ENCODE measurements around the gene RILPL2.
"Not testable (repeated sequence)": the region's sequence is repeated elsewhere in the genome, so short reads cannot be mapped to it uniquely, and the experiment has no call there.

The RILPL2 gene

GRCh38 chr12:123469978-123470377 is 33.5 kb upstream of the RILPL2 start:
- Histone ChIP-seq H3K4me3 (ENCODE audit: low read depth, low read length) (no peak overlapping the region), H3K27me3 (no peaks in the 10 kb centered on the region), H3K9me3 (no peaks in the 10 kb centered on the region), H3K36me3 (peaks cover 41% of the 10 kb centered on the region), H3K4me1 (peaks cover 2% of the 10 kb centered on the region; the same call in 1 of the 2 replicates)
- TF ChIP-seq CTCF (IDR thresholded peaks at IDR 0.05; ENCODE audit: low read depth, low read length), result no peak
- no peak for DNase-seq

DNA sequence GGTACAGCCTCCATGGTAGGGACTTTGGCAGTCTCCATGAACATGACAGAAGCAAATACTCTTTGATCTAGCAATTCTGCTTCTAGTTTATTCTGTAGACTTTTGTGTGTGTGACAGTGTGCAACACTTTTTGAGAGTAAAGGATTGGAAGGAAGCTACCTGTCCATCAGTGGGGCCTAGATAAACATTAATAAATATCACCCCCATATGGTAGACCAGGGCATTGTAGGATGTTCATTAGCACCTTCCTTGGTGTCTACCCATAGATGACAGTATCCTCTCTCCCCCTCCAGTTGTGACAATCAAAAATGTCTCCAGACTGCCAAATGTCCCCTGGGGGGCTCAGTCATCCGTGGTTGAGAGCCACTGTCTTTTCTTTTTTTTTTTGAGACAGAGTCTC is 32.3 kb upstream of the RILPL2 start:
- Histone ChIP-seq H3K36me3 (peaks cover 43% of the 10 kb centered on the region), H3K9me3 (no peaks in the 10 kb centered on the region), H3K4me1 (peaks cover 2% of the 10 kb centered on the region; the same call in 1 of the 2 replicates), H3K4me3 (ENCODE audit: low read depth, low read length) (no peak overlapping the region), H3K27me3 (no peaks in the 10 kb centered on the region)
- TF ChIP-seq CTCF (IDR thresholded peaks at IDR 0.05; ENCODE audit: low read depth, low read length), result peak; percentile 22
- no peak for DNase-seq

DNA sequence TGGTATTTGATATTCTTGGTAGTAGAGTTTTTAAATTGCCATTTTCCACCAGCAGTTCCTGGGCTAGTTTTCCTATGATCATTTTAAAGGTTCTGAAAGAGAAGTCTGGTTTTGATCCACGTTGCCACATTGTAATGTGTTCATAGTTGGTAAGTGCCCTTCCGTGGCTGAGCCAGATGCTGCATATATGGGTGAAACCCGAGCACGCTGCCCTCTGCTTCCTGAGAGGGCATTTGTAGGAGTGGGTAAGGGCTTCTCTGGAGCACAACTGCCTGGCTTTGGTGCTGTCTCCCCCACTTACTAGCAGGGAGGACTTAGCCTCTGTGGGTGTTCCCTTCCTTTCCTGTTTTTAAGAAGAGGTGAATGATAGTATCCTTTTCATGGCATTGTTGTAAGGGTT is 28.6 kb upstream of the RILPL2 start:
- no peaks in the 10 kb centered on the region for H3K27me3 ChIP-seq
- no peak overlapping the region for H3K4me3 ChIP-seq (ENCODE audit: low read depth, low read length)
- H3K4me1 ChIP-seq, result peaks cover 2% of the 10 kb centered on the region; the same call in 1 of the 2 replicates
- no peaks in the 10 kb centered on the region for H3K9me3 ChIP-seq
- peaks cover 33% of the 10 kb centered on the region for H3K36me3 ChIP-seq
- no peak for DNase-seq
- TF ChIP-seq CTCF (IDR thresholded peaks at IDR 0.05; ENCODE audit: low read depth, low read length), result no peak

DNA sequence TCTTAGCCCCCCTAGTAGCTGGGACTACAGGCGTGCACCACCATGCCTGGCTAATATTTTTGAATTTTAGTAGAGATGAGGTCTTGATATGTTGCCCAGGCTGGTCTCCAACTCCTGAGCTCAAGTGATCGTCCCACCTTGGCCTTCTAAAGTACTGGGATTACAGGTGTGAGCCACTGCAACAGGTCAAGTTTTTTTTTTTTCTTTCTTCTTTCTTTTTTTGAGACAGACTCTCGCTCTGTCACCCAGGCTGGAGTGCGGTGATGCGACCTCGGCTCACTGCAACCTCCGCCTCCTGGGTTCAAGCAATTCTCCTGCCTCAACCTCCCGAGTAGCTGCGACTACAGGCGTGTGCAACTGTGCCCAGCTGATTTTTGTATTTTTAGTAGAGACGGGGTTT is 26.7 kb upstream of the RILPL2 start:
- H3K9me3 ChIP-seq; DNase-seq; H3K4me3 ChIP-seq (ENCODE audit: low read depth, low read length); H3K27me3 ChIP-seq; H3K4me1 ChIP-seq: not testable (repeated sequence)
- peaks cover 42% of the 10 kb centered on the region for H3K36me3 ChIP-seq

- Histone ChIP-seq H3K9me3 (no peaks in the 10 kb centered on the region), H3K27me3 (no peaks in the 10 kb centered on the region), H3K4me3 (ENCODE audit: low read depth, low read length) (peak within 1 kb of the TSS; percentile 87), H3K36me3 (peaks cover 24% of the 10 kb centered on the region), H3K4me1 (no peaks in the 10 kb centered on the region; the same call in 1 of the 2 replicates)
- DNase-seq, result peak; percentile 87
- TF ChIP-seq CTCF (IDR thresholded peaks at IDR 0.05; ENCODE audit: low read depth, low read length), result no peak
Observed at GRCh38 chr12:123457980-123458779, 21.7 kb upstream of the RILPL2 start, which contains the start of gene SNRNP35. Gene SNRNP35 (plus strand): TSS chr12:123458139. CDS start chr12:123465541, 7,402 bp downstream.

- no peaks in the 10 kb centered on the region for H3K9me3 ChIP-seq
- no peak for TF ChIP-seq CTCF (IDR thresholded peaks at IDR 0.05; ENCODE audit: low read depth, low read length)
- no peak overlapping the region for H3K4me3 ChIP-seq (ENCODE audit: low read depth, low read length)
- no peaks in the 10 kb centered on the region for H3K4me1 ChIP-seq
- no peaks in the 10 kb centered on the region for H3K27me3 ChIP-seq
- no peak for DNase-seq
- no peaks in the 10 kb centered on the region for H3K36me3 ChIP-seq
Observed at GRCh38 chr12:123453165-123453564, 16.7 kb upstream of the RILPL2 start.

GRCh38 chr12:123452276-123452550 is 15.7 kb upstream of the RILPL2 start:
- H3K4me3 ChIP-seq (ENCODE audit: low read depth, low read length); DNase-seq; H3K9me3 ChIP-seq; H3K4me1 ChIP-seq; H3K27me3 ChIP-seq; H3K36me3 ChIP-seq: not testable (repeated sequence)
